Cardiac muscle cell (in vitro differentiated cells and primary cell): Measurements from ENCODE around the gene KIF20A. TPM values are rescaled to one million over a fixed set of nuclear protein-coding genes. Genes with fewer than 3 reads are reported as not detected.
A peak's percentile ranks its signal among the peaks of the same experiment; 100 is the strongest.
"Not testable (repeated sequence)": the region's sequence is repeated elsewhere in the genome, so short reads cannot be mapped to it uniquely, and the experiment has no call there.

ENCODE experiments used
- DNase-seq, 2 donors: peaks; one replicate each; pipeline versions ENCODE4 v3.0.0 to v3.0.0-alpha.2; 2010 to 2017; ENCODE audit warnings: low read depth in 1 of 2, low spot score in 1 of 2
- H3K27ac ChIP-seq: fragments of 200-600 bp; sonication (generic); 2 replicates; pipeline ENCODE4 v1.5.1; 2016
- H3K27me3 ChIP-seq: fragments of 200-600 bp; sonication (generic); 2 replicates; pipeline ENCODE4 v1.6.0; 2016; ENCODE audit warnings: control low read depth
- H3K36me3 ChIP-seq: fragments of 200-600 bp; sonication (generic); 2 replicates; pipeline ENCODE4 v1.5.1; 2016; ENCODE audit warnings: control low read depth
- H3K4me1 ChIP-seq: fragments of 200-600 bp; sonication (generic); 2 replicates; pipeline ENCODE4 v1.8.1; 2017; ENCODE audit warnings: low read depth, mild to moderate bottlenecking, mixed run types
- H3K4me3 ChIP-seq: fragments of 200-600 bp; sonication (generic); 2 replicates; pipeline ENCODE4 v1.5.1; 2016; ENCODE audit warnings: mild to moderate bottlenecking
- H3K9me3 ChIP-seq: fragments of 200-600 bp; sonication (generic); 2 replicates; pipeline ENCODE4 v1.5.1; 2017; ENCODE audit warnings: low read depth, mild to moderate bottlenecking, control low read depth
- CTCF ChIP-seq: IDR thresholded peaks from 2 replicates; pipeline ENCODE4 v1.5.1; 2012; ENCODE audit warnings: low read depth, mild to moderate bottlenecking, low read length
- polyA plus RNA-seq: library from polyadenylated mRNA; unstranded; fragments of >200 nt; fragmentation: Nextera tagmentation; extraction: Ambion mirVana; gene quantifications from 2 replicates; pipeline ENCODE4 v1.2.1, GENCODE V29; 2016
- total RNA-seq: library from RNA; depleted of rRNA; stranded (reverse); fragments of >200 nt; gene quantifications from 2 replicates; pipeline ENCODE4 v1.2.3, GENCODE V29; 2016

Gene KIF20A
- total and polyA plus RNA-seq, 2 experiments from 2014 or later = 7.2 to 106 TPM

GRCh38 chr5:138186002-138186447 is 7.1 kb downstream of the KIF20A start:
- DNase-seq = no peak
- H3K4me1 ChIP-seq = no peaks in the 10 kb centered on the region
- H3K27me3 ChIP-seq = no peaks in the 10 kb centered on the region
- no peak overlapping the region for H3K4me3 ChIP-seq
- peaks cover 65% of the 10 kb centered on the region for H3K36me3 ChIP-seq
- TF ChIP-seq CTCF = no peak
- no peaks in the 10 kb centered on the region for H3K9me3 ChIP-seq
- peak overlapping the region; percentile 62 for H3K27ac ChIP-seq

DNA sequence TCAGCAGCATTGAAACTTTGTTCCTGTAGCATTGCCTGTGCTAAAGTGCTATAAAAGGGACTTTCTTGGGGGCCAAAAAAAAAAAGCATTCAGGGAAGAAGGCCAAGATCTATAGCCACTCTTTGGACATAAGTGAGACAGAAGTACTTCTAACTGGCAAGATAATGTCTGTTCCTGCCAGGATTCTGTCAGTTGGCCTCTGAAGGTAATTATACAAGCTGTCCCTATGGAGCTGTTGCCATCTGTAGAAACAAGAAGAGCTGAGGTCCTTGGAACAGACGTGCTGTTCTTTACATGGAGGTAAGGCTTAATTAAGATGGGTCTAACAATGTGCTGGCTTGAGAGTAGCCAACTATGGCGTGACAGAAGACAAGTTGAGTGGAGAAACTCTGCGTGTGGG is 9.7 kb downstream of the KIF20A start:
- Histone ChIP-seq H3K4me3 (no peak overlapping the region), H3K9me3 (no peaks in the 10 kb centered on the region), H3K27ac (no peak overlapping the region), H3K36me3 (peaks cover 75% of the 10 kb centered on the region), H3K4me1 (no peaks in the 10 kb centered on the region), H3K27me3 (no peaks in the 10 kb centered on the region)
- DNase-seq = no peak
- no peak for TF ChIP-seq CTCF

GRCh38 chr5:138192826-138193225 is 13.9 kb downstream of the KIF20A start:
- TF ChIP-seq CTCF = no peak
- DNase-seq = no peak
- H3K36me3 ChIP-seq = peaks cover 53% of the 10 kb centered on the region
- H3K4me3 ChIP-seq = no peak overlapping the region
- H3K4me1 ChIP-seq = no peaks in the 10 kb centered on the region
- no peaks in the 10 kb centered on the region for H3K9me3 ChIP-seq
- H3K27me3 ChIP-seq = no peaks in the 10 kb centered on the region
- H3K27ac ChIP-seq = no peak overlapping the region

- H3K36me3 ChIP-seq = peaks cover 53% of the 10 kb centered on the region
- not testable (repeated sequence) for H3K27me3 ChIP-seq, H3K4me1 ChIP-seq, H3K4me3 ChIP-seq, H3K9me3 ChIP-seq, DNase-seq, H3K27ac ChIP-seq
These were observed 14.9 kb downstream of the KIF20A start for GRCh38 chr5:138193859-138194258.

DNA sequence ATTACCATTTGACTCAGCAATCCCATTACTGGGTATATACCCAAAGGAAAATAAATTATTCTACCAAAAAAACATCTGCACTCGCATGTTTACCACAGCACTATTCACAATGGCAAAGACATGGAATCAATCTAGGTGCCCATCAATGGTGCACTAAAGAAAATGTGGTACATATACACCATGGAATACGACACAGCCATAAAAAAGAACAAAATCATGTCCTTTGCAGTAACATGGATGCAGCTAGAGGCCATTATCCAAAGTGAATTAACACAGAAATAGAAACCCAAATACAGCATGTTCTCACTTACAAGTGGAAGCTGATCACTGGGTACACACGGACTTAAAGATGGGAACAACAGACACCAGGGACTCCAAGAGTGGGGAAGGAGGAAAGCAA is 32.1 kb downstream of the KIF20A start:
- H3K36me3 ChIP-seq = peaks cover 8% of the 10 kb centered on the region
- H3K4me3 ChIP-seq = no peak overlapping the region
- no peaks in the 10 kb centered on the region for H3K27me3 ChIP-seq
- DNase-seq = no peak
- H3K27ac ChIP-seq = no peak overlapping the region
- no peak for TF ChIP-seq CTCF
- H3K9me3 ChIP-seq = no peaks in the 10 kb centered on the region
- H3K4me1 ChIP-seq = peaks cover 5% of the 10 kb centered on the region

- Histone ChIP-seq H3K4me1 (peaks cover 5% of the 10 kb centered on the region), H3K36me3 (no peaks in the 10 kb centered on the region), H3K27ac (peak overlapping the region; percentile 98), H3K4me3 (peak overlapping the region; percentile 88), H3K27me3 (no peaks in the 10 kb centered on the region), H3K9me3 (no peaks in the 10 kb centered on the region)
- no peak for TF ChIP-seq CTCF
- no peak for DNase-seq
These were observed 33.9 kb downstream of the KIF20A start for GRCh38 chr5:138212828-138213160.
